ENCODE data around the gene CEP44. TPM values are rescaled to one million over a fixed set of nuclear protein-coding genes. Genes with fewer than 3 reads are reported as not detected.
"Not testable (repeated sequence)": the region's sequence is repeated elsewhere in the genome, so short reads cannot be mapped to it uniquely, and the experiment has no call there.

The CEP44 gene
- total RNA-seq, 1 experiment from 2014 or later, result 8.4 TPM

DNA sequence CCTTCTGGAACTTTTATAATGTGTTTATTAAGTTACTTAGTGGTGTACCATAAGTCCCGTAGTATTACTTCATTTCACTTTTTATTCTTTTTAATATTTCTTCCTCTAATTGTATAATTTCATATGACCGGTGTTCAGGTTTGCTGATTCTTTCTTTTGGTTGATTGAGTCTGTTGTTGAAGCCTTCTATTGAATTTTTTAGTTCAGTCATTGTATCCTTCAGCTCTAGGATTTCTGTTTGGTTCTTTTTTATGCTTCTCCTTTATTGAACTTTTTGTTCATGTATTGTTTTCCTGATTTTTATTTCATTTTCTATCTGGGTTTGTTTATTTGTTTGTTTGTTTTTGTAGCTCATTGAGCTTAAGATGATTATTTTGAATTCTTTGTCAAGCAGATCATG is 8.8 kb downstream of the CEP44 start:
- Histone ChIP-seq H3K9me2 (replicated peaks; ENCODE audit: low read length) (no peaks in the 10 kb centered on the region), H3K9ac (ENCODE audit: low read length) (no peak overlapping the region), H3K9me3 (ENCODE audit: low read length) (0 out of 2 replicates have a peak, but pooled peaks cover 5% of the 10 kb centered on the region), H3K27ac (ENCODE audit: low read length) (no peak overlapping the region), H3K27me3 (ENCODE audit: low read length) (no peaks in the 10 kb centered on the region), H3K36me3 (ENCODE audit: low read depth, low read length) (peaks cover 20% of the 10 kb centered on the region), H3K4me3 (ENCODE audit: low read length) (no peak overlapping the region), H3F3A (ENCODE audit: low read length, unreplicated experiment) (no peaks in the 10 kb centered on the region), H3K79me2 (ENCODE audit: low read length) (0 out of 2 replicates have a peak, but pooled peaks cover 9% of the 10 kb centered on the region), H4K20me1 (ENCODE audit: low read length) (no peaks in the 10 kb centered on the region), H2AFZ (ENCODE audit: low read length) (no peak overlapping the region), H3K4me2 (ENCODE audit: low read length) (no peak overlapping the region), H3K4me1 (ENCODE audit: insufficient read depth, low read length) (no peaks in the 10 kb centered on the region)
- BruUV-seq (replicated peaks), result no TSS peak
- intact Hi-C loops (cut with micrococcal nuclease), result no loop called here
- TF ChIP-seq EZH2 (IDR thresholded peaks at IDR 0.05; ENCODE audit: low read length, unreplicated experiment), result no peak
- no peak for TF ChIP-seq EZH2phosphoT487 (IDR thresholded peaks at IDR 0.05; ENCODE audit: borderline replicate concordance, low read length)
- TF ChIP-seq, protein P1, sequence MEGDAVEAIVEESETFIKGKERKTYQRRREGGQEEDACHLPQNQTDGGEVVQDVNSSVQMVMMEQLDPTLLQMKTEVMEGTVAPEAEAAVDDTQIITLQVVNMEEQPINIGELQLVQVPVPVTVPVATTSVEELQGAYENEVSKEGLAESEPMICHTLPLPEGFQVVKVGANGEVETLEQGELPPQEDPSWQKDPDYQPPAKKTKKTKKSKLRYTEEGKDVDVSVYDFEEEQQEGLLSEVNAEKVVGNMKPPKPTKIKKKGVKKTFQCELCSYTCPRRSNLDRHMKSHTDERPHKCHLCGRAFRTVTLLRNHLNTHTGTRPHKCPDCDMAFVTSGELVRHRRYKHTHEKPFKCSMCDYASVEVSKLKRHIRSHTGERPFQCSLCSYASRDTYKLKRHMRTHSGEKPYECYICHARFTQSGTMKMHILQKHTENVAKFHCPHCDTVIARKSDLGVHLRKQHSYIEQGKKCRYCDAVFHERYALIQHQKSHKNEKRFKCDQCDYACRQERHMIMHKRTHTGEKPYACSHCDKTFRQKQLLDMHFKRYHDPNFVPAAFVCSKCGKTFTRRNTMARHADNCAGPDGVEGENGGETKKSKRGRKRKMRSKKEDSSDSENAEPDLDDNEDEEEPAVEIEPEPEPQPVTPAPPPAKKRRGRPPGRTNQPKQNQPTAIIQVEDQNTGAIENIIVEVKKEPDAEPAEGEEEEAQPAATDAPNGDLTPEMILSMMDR (conservative IDR thresholded peaks at IDR 0.05; ENCODE audit: low read depth, low read length), result no peak
- CTCF ChIA-PET, result no interaction called here
- POLR2A ChIA-PET (ENCODE audit: unreplicated experiment), result no interaction called here
- no peak for DNase-seq
- no peak for ATAC-seq

DNA sequence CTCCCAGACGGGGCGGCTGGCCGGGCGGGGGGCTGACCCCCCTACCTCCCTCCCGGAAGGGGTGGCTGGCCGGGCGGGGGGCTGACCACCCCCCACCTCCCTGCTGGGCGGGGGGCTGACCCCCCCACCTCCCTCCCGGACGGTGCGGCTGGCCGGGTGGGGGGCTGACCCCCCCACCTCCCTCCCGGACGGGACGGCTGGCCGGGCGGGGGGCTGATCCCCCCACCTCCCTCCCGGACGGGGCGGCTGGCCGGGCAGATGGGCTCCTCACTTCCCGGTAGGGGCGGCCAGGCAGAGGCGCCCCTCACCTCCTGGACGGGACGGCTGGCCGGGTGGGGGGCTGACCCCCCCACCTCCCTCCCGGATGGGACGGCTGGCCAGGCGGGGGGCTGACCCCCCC is 10.9 kb downstream of the CEP44 start:
- H3K9me3 ChIP-seq (ENCODE audit: low read length); H3K79me2 ChIP-seq (ENCODE audit: low read length); intact Hi-C loops (cut with micrococcal nuclease); ATAC-seq; CTCF ChIA-PET; H3K9me2 ChIP-seq (replicated peaks; ENCODE audit: low read length); DNase-seq; BruUV-seq (replicated peaks); H4K20me1 ChIP-seq (ENCODE audit: low read length); H3K9ac ChIP-seq (ENCODE audit: low read length); H3F3A ChIP-seq (ENCODE audit: low read length, unreplicated experiment); H3K27ac ChIP-seq (ENCODE audit: low read length); H3K27me3 ChIP-seq (ENCODE audit: low read length); POLR2A ChIA-PET (ENCODE audit: unreplicated experiment); H2AFZ ChIP-seq (ENCODE audit: low read length); H3K4me2 ChIP-seq (ENCODE audit: low read length); H3K4me1 ChIP-seq (ENCODE audit: insufficient read depth, low read length); H3K4me3 ChIP-seq (ENCODE audit: low read length): not testable (repeated sequence)
- H3K36me3 ChIP-seq (ENCODE audit: low read depth, low read length), result peaks cover 20% of the 10 kb centered on the region

GRCh38 chr4:174295142-174295541 is 11.4 kb downstream of the CEP44 start:
- H3K79me2 ChIP-seq (ENCODE audit: low read length); POLR2A ChIA-PET (ENCODE audit: unreplicated experiment); ATAC-seq; DNase-seq; H4K20me1 ChIP-seq (ENCODE audit: low read length); intact Hi-C loops (cut with micrococcal nuclease); H3K4me2 ChIP-seq (ENCODE audit: low read length); CTCF ChIA-PET; H3K9me2 ChIP-seq (replicated peaks; ENCODE audit: low read length); H3K27me3 ChIP-seq (ENCODE audit: low read length); H3F3A ChIP-seq (ENCODE audit: low read length, unreplicated experiment); H3K4me1 ChIP-seq (ENCODE audit: insufficient read depth, low read length); H3K9ac ChIP-seq (ENCODE audit: low read length); H3K9me3 ChIP-seq (ENCODE audit: low read length); H2AFZ ChIP-seq (ENCODE audit: low read length); H3K4me3 ChIP-seq (ENCODE audit: low read length); H3K27ac ChIP-seq (ENCODE audit: low read length); BruUV-seq (replicated peaks): not testable (repeated sequence)
- H3K36me3 ChIP-seq (ENCODE audit: low read depth, low read length), result peaks cover 20% of the 10 kb centered on the region

DNA sequence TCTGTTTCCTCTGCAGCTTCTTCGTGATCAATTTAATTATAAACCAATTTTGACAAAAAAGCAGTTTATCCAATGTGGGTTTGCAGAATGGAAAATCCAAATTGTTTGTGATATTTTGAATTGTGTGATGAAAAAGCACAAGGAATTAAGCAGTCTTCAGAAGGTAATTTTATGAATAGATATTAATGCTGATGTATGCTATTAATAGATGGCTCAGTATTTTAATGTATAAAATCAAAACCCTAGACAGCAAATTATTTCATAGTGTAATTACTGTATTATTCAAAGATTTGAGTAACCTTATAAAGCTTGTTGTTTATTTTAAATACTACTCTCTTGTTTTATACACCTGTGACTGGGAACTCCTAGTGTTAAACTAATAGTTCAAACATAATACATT is 20.0 kb downstream of the CEP44 start:
- H3K36me3 ChIP-seq (ENCODE audit: low read depth, low read length), result no peaks in the 10 kb centered on the region
- no peak overlapping the region for H3K4me3 ChIP-seq (ENCODE audit: low read length)
- intact Hi-C loops (cut with micrococcal nuclease), result no loop called here

More for the DNA sequence above, 20.0 kb downstream of the CEP44 start:
- Histone ChIP-seq H3K9me2 (replicated peaks; ENCODE audit: low read length) (no peaks in the 10 kb centered on the region), H4K20me1 (ENCODE audit: low read length) (no peaks in the 10 kb centered on the region), H3K79me2 (ENCODE audit: low read length) (no peaks in the 10 kb centered on the region), H3K9ac (ENCODE audit: low read length) (no peak overlapping the region), H3F3A (ENCODE audit: low read length, unreplicated experiment) (no peaks in the 10 kb centered on the region), H3K4me1 (ENCODE audit: insufficient read depth, low read length) (peaks cover 9% of the 10 kb centered on the region), H3K27ac (ENCODE audit: low read length) (no peak overlapping the region), H2AFZ (ENCODE audit: low read length) (no peak overlapping the region), H3K9me3 (ENCODE audit: low read length) (no peaks in the 10 kb centered on the region), H3K4me2 (ENCODE audit: low read length) (no peak overlapping the region), H3K27me3 (ENCODE audit: low read length) (no peaks in the 10 kb centered on the region)
- ATAC-seq (no peak), DNase-seq (no peak)
- ChIA-PET POLR2A (ENCODE audit: unreplicated experiment) (no interaction called here), CTCF (no interaction called here)
- no peak for TF ChIP-seq EZH2 (IDR thresholded peaks at IDR 0.05; ENCODE audit: low read length, unreplicated experiment)
- TF ChIP-seq, protein P1 (conservative IDR thresholded peaks at IDR 0.05; ENCODE audit: low read depth, low read length), result no peak
- TF ChIP-seq EZH2phosphoT487 (IDR thresholded peaks at IDR 0.05; ENCODE audit: borderline replicate concordance, low read length), result no peak
- BruUV-seq (replicated peaks), result no TSS peak
